ENCODE results near the gene TCEANC2.
"Not testable (repeated sequence)": the region's sequence is repeated elsewhere in the genome, so short reads cannot be mapped to it uniquely, and the experiment has no call there.

The TCEANC2 gene

DNA sequence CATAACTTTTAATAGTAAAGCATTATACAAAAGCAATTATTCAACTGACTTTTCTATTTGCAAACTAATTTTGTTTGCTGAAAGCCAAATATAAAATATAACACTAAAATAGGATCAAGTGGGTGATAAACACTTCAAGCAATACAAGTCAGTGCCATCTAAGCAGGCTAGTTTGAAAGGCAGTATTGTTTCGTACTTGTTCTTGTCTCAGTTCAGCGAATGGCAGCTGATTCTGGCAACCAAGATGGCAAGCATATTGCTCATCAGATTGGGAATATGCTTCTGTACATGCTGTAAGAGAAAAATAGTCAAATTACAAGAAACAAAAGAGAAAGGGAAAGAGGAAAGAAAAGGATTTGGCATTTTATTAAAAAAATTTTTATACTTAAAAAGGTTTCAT lies 7.9 kb upstream of the TCEANC2 start:
- Histone ChIP-seq H3K14ac (ENCODE audit: low read length in 2 of 2) (no peak overlapping the region), H2BK12ac (ENCODE audit: low read length in 2 of 2) (no peak overlapping the region)

DNA sequence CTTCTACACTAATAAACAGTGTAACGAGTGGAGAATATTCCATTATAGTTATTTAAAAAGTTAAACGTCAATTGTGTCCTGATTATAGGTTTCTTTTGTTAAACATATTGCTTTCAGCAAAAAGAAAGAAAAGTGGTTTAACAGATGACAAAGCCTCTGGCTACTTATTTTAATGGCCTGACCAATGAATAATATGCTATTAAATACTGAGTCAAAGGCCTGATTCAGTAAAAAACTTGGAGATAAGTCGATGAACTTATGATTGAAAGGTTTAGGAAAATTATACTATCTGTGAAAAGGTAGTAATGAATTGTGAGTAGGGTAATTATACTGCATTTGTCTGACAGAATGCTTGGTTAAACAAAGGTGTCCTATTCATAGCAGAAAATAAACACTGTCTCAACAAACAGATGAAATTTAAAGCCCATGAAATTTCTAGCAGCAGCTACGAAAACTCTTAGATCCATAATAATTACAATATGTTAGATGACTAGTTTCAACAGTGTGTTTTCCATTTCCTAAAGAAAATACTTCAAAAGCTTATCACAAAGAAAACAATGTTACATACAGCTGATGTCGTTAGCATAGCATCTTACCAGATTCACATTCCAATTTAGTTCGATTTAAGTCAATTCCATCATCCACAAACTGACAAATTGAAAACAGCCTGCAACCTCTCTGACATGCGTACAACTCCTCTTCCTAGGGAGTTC lies 6.6 kb upstream of the TCEANC2 start:
- no peak overlapping the region for H3K23ac ChIP-seq (ENCODE audit: low read length in 2 of 2)

More for the DNA sequence above, 7.9 kb upstream of the TCEANC2 start:
- Histone ChIP-seq H3K4me2 (ENCODE audit: low read length, poor library complexity, severe bottlenecking) (no peak overlapping the region), H3K9me3 (ENCODE audit: control insufficient read depth, low read length) (no peaks in the 10 kb centered on the region), H4K91ac (ENCODE audit: low read length) (no peak overlapping the region), H3K4me1 (ENCODE audit: control insufficient read depth, insufficient read depth, low read depth, low read length) (peaks cover 1% of the 10 kb centered on the region), H2BK5ac (ENCODE audit: low read depth, low read length, poor library complexity, severe bottlenecking) (no peak overlapping the region), H2BK120ac (ENCODE audit: low read depth, low read length) (no peak overlapping the region), H3K4ac (ENCODE audit: low read depth in 1 of 2, low read length in 2 of 2) (no peak overlapping the region), H3K9ac (ENCODE audit: low read length) (no peak overlapping the region), H4K8ac (ENCODE audit: low read length) (no peak overlapping the region), H2AK5ac (ENCODE audit: low read length, severe bottlenecking) (no peak overlapping the region), H2BK15ac (ENCODE audit: low read depth, poor library complexity, severe bottlenecking) (no peak overlapping the region), H3K27me3 (ENCODE audit: control insufficient read depth in 1 of 2, insufficient read depth in 1 of 2, low read length in 2 of 2) (no peaks in the 10 kb centered on the region), H3K27ac (ENCODE audit: low read length, poor library complexity, severe bottlenecking) (no peak overlapping the region), H3K79me1 (replicated peaks; ENCODE audit: low read length, poor library complexity, severe bottlenecking) (peaks cover 5% of the 10 kb centered on the region), H3K36me3 (ENCODE audit: control insufficient read depth in 1 of 2, insufficient read depth in 2 of 2, low read depth in 1 of 2, low read length in 2 of 2) (peaks cover 0 to 42% of the 10 kb centered on the region in 2 experiments), H3K18ac (ENCODE audit: low read depth in 1 of 2, low read length in 2 of 2) (no peak overlapping the region), H2AFZ (ENCODE audit: low read depth, low read length) (no peak overlapping the region), H3K4me3 (ENCODE audit: insufficient read depth in 1 of 2, low read depth in 1 of 2, low read length in 2 of 2) (no peak overlapping the region), H3K23ac (ENCODE audit: low read length in 2 of 2) (no peak overlapping the region)
- no peak for DNase-seq
- 100% methylated on average over 2 of the region's 2 CpGs for WGBS

DNA sequence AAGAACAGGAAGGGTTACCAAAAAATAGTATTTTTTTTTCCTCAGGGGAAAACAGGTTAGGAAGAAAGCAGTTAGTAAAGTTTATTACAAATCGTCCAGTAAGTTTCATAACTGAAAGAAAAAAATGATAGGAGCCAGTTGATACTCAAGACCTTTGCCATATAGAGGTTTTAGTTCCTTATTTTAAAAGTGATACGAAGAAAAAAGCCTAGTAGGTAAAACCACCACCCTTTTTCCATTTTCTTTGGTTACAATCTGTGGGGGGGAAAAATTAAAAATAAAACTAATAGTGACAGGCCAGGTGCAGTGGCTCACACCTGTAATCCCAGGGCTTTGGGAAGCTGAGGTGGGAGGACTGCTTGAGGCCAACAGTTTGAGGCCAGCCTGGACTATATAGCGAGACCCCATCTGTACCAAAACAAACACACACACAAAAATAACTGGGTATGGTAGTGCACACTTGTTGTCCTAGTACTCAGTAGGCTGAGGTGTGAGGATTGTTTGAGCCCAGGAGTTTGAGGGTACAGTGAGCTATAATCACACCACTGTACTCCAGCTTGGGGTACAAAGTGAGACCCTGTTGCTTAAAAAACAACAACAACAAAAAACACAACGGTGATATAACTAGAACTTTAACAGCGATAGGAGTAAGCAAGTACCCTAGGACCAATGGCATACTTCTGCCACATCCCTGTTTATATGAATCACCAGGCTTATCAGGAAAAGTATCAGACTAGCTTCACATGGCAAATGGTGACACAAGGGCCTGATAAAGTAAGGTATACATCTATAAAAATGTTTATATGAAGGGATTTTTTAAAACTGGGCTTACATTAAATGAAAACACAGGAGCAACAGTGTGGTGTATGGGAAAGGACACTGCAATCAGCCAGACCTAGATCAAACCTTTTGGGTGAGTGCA lies 5.8 kb upstream of the TCEANC2 start:
- WGBS, result 83% methylated on average over 2 of the region's 5 CpGs
- H3K36me3 ChIP-seq (ENCODE audit: control insufficient read depth in 1 of 2, insufficient read depth in 2 of 2, low read depth in 1 of 2, low read length in 2 of 2), result peaks cover 0 to 20% of the 10 kb centered on the region in 2 experiments

More for the DNA sequence above, 6.6 kb upstream of the TCEANC2 start:
- Histone ChIP-seq H3K79me1 (replicated peaks; ENCODE audit: low read length, poor library complexity, severe bottlenecking) (peaks cover 5% of the 10 kb centered on the region), H2AFZ (ENCODE audit: low read depth, low read length) (no peak overlapping the region), H2BK12ac (ENCODE audit: low read length in 2 of 2) (no peak overlapping the region), H3K4me3 (ENCODE audit: insufficient read depth in 1 of 2, low read depth in 1 of 2, low read length in 2 of 2) (no peak overlapping the region), H3K36me3 (ENCODE audit: control insufficient read depth in 1 of 2, insufficient read depth in 2 of 2, low read depth in 1 of 2, low read length in 2 of 2) (peaks cover 0 to 29% of the 10 kb centered on the region in 2 experiments), H2BK120ac (ENCODE audit: low read depth, low read length) (no peak overlapping the region), H2BK5ac (ENCODE audit: low read depth, low read length, poor library complexity, severe bottlenecking) (no peak overlapping the region), H4K8ac (ENCODE audit: low read length) (no peak overlapping the region), H3K9me3 (ENCODE audit: control insufficient read depth, low read length) (no peaks in the 10 kb centered on the region), H3K27ac (ENCODE audit: low read length, poor library complexity, severe bottlenecking) (no peak overlapping the region), H2BK15ac (ENCODE audit: low read depth, poor library complexity, severe bottlenecking) (no peak overlapping the region), H3K4me1 (ENCODE audit: control insufficient read depth, insufficient read depth, low read depth, low read length) (peaks cover 5% of the 10 kb centered on the region), H3K9ac (ENCODE audit: low read length) (peak overlapping the region; percentile 7), H3K27me3 (ENCODE audit: control insufficient read depth in 1 of 2, insufficient read depth in 1 of 2, low read length in 2 of 2) (no peaks in the 10 kb centered on the region), H4K91ac (ENCODE audit: low read length) (no peak overlapping the region), H3K4ac (ENCODE audit: low read depth in 1 of 2, low read length in 2 of 2) (no peak overlapping the region), H3K4me2 (ENCODE audit: low read length, poor library complexity, severe bottlenecking) (no peak overlapping the region), H3K18ac (ENCODE audit: low read depth in 1 of 2, low read length in 2 of 2) (no peak overlapping the region), H3K14ac (ENCODE audit: low read length in 2 of 2) (no peak overlapping the region), H2AK5ac (ENCODE audit: low read length, severe bottlenecking) (no peak overlapping the region)
- no peak for DNase-seq
- 94% methylated on average over 4 of the region's 7 CpGs for WGBS

DNA sequence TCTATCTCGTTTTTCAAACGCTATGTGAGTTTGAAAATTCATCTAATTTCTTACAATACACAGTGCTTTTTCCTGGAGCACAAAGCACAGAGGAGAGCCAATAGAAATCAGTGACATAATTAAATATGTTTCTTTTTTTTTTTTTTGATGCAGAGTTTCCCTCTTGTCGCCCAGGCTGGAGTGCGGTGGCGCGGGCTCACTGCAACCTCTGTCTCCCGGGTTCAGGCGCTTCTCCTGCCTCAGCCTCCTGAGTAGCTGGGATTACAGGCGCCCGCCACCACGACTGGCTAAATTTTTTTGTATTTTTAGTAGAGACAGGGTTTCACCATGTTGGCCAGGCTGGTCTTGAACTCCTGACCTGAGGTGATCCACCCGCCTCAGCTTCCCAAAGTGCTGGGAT lies 3.0 kb upstream of the TCEANC2 start:
- H3K4ac ChIP-seq (ENCODE audit: low read depth in 1 of 2, low read length in 2 of 2); H2BK12ac ChIP-seq (ENCODE audit: low read length in 2 of 2); H4K8ac ChIP-seq (ENCODE audit: low read length); H3K14ac ChIP-seq (ENCODE audit: low read length in 2 of 2); H3K36me3 ChIP-seq (ENCODE audit: control insufficient read depth in 1 of 2, insufficient read depth in 2 of 2, low read depth in 1 of 2, low read length in 2 of 2); H4K91ac ChIP-seq (ENCODE audit: low read length); H2AFZ ChIP-seq (ENCODE audit: low read depth, low read length); H3K23ac ChIP-seq (ENCODE audit: low read length in 2 of 2); H3K9me3 ChIP-seq (ENCODE audit: control insufficient read depth, low read length); H3K9ac ChIP-seq (ENCODE audit: low read length); DNase-seq; H3K4me2 ChIP-seq (ENCODE audit: low read length, poor library complexity, severe bottlenecking); H3K4me3 ChIP-seq (ENCODE audit: insufficient read depth in 1 of 2, low read depth in 1 of 2, low read length in 2 of 2); H2BK120ac ChIP-seq (ENCODE audit: low read depth, low read length); H3K4me1 ChIP-seq (ENCODE audit: control insufficient read depth, insufficient read depth, low read depth, low read length); H3K27me3 ChIP-seq (ENCODE audit: control insufficient read depth in 1 of 2, insufficient read depth in 1 of 2, low read length in 2 of 2); H2BK15ac ChIP-seq (ENCODE audit: low read depth, poor library complexity, severe bottlenecking); H3K79me1 ChIP-seq (replicated peaks; ENCODE audit: low read length, poor library complexity, severe bottlenecking); H3K18ac ChIP-seq (ENCODE audit: low read depth in 1 of 2, low read length in 2 of 2); H2AK5ac ChIP-seq (ENCODE audit: low read length, severe bottlenecking); H3K27ac ChIP-seq (ENCODE audit: low read length, poor library complexity, severe bottlenecking); H2BK5ac ChIP-seq (ENCODE audit: low read depth, low read length, poor library complexity, severe bottlenecking): not testable (repeated sequence)
- WGBS, result 98% methylated on average over 12 of the region's 12 CpGs

More for the DNA sequence above, 5.8 kb upstream of the TCEANC2 start:
- Histone ChIP-seq H2AK5ac (ENCODE audit: low read length, severe bottlenecking) (no peak overlapping the region), H3K23ac (ENCODE audit: low read length in 2 of 2) (no peak overlapping the region), H2BK12ac (ENCODE audit: low read length in 2 of 2) (no peak overlapping the region), H3K27me3 (ENCODE audit: control insufficient read depth in 1 of 2, insufficient read depth in 1 of 2, low read length in 2 of 2) (no peaks in the 10 kb centered on the region), H2AFZ (ENCODE audit: low read depth, low read length) (no peak overlapping the region), H3K4ac (ENCODE audit: low read depth in 1 of 2, low read length in 2 of 2) (no peak overlapping the region), H3K14ac (ENCODE audit: low read length in 2 of 2) (no peak overlapping the region), H3K4me1 (ENCODE audit: control insufficient read depth, insufficient read depth, low read depth, low read length) (peaks cover 5% of the 10 kb centered on the region), H3K18ac (ENCODE audit: low read depth in 1 of 2, low read length in 2 of 2) (no peak overlapping the region), H4K8ac (ENCODE audit: low read length) (no peak overlapping the region), H3K4me3 (ENCODE audit: insufficient read depth in 1 of 2, low read depth in 1 of 2, low read length in 2 of 2) (no peak overlapping the region), H3K79me1 (replicated peaks; ENCODE audit: low read length, poor library complexity, severe bottlenecking) (peaks cover 5% of the 10 kb centered on the region), H3K9ac (ENCODE audit: low read length) (peak overlapping the region; percentile 7), H3K27ac (ENCODE audit: low read length, poor library complexity, severe bottlenecking) (no peak overlapping the region), H3K4me2 (ENCODE audit: low read length, poor library complexity, severe bottlenecking) (no peak overlapping the region), H3K9me3 (ENCODE audit: control insufficient read depth, low read length) (no peaks in the 10 kb centered on the region), H2BK5ac (ENCODE audit: low read depth, low read length, poor library complexity, severe bottlenecking) (no peak overlapping the region), H2BK120ac (ENCODE audit: low read depth, low read length) (no peak overlapping the region), H2BK15ac (ENCODE audit: low read depth, poor library complexity, severe bottlenecking) (no peak overlapping the region), H4K91ac (ENCODE audit: low read length) (no peak overlapping the region)
- DNase-seq, result peak; percentile 44
